Type B pancreatic cell (in vitro differentiated cells): ENCODE data around the gene DERA. TPM values are rescaled to one million over a fixed set of nuclear protein-coding genes. Genes with fewer than 3 reads are reported as not detected.
A peak's percentile ranks its signal among the peaks of the same experiment; 100 is the strongest.

Experiments
- DNase-seq: peaks from one replicate; pipeline ENCODE4 v3.0.0; 2021; ENCODE audit warnings: mixed read lengths; ENCODE audit not compliant: unreplicated experiment; ENCODE audit errors: extremely low spot score
- H3K27ac Mint-ChIP-seq: 2 replicates; pipeline ENCODE4 v1.8.0; 2021; ENCODE audit warnings: mild to moderate bottlenecking, mixed read lengths
- H3K27me3 Mint-ChIP-seq: 2 replicates; pipeline ENCODE4 v1.8.0; 2021; ENCODE audit warnings: mixed read lengths
- H3K36me3 Mint-ChIP-seq: 2 replicates; pipeline ENCODE4 v1.8.0; 2021; ENCODE audit warnings: mixed read lengths
- H3K4me1 Mint-ChIP-seq: one replicate; pipeline ENCODE4 v1.8.0; 2021; ENCODE audit warnings: mixed read lengths; ENCODE audit not compliant: unreplicated experiment
- H3K4me3 Mint-ChIP-seq: 2 replicates; pipeline ENCODE4 v1.8.0; 2021; ENCODE audit warnings: mild to moderate bottlenecking, mixed read lengths
- H3K9me3 Mint-ChIP-seq: 2 replicates; pipeline ENCODE4 v1.8.0; 2021; ENCODE audit warnings: mixed read lengths
- total RNA-seq: library from RNA; stranded (reverse); gene quantifications from 2 replicates; pipeline ENCODE4 v1.2.1, GENCODE V29; 2021; ENCODE audit warnings: low replicate concordance
- TF ChIP-seq, protein P1 (sequence below): fragments of 200-600 bp; sonication (generic); conservative IDR thresholded peaks from 2 replicates; pipeline ENCODE4 v1.5.0; 2021; ENCODE audit warnings: antibody characterized with exemption, mild to moderate bottlenecking

Gene DERA
- total RNA-seq, 1 donor from 2014 or later: 33.9 TPM

DNA sequence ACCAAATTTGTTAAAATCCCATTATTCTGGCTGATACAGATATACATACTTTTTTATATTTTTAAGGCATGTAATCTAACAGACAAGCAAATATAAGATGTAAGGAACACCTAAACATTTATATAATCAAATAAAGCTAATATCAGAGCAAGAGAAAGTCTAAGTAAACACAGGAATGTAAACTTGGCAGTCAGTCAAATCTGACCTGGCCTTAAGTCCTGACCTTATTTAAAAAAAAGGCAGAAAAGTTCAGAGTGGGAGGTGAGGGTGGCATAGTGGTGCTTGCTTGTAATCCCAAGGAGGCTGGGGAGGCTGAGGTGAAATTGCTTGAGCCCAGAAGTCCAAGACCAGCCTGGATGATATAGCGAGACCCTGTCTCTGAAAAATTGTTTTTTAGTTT is 152.6 kb downstream of the DERA start:
- H3K4me1 Mint-ChIP-seq: no peaks in the 10 kb centered on the region
- no peak for DNase-seq
- no peaks in the 10 kb centered on the region for H3K36me3 Mint-ChIP-seq
- no peak overlapping the region for H3K4me3 Mint-ChIP-seq
- no peaks in the 10 kb centered on the region for H3K9me3 Mint-ChIP-seq
- H3K27ac Mint-ChIP-seq: no peak overlapping the region
- TF ChIP-seq, protein P1, sequence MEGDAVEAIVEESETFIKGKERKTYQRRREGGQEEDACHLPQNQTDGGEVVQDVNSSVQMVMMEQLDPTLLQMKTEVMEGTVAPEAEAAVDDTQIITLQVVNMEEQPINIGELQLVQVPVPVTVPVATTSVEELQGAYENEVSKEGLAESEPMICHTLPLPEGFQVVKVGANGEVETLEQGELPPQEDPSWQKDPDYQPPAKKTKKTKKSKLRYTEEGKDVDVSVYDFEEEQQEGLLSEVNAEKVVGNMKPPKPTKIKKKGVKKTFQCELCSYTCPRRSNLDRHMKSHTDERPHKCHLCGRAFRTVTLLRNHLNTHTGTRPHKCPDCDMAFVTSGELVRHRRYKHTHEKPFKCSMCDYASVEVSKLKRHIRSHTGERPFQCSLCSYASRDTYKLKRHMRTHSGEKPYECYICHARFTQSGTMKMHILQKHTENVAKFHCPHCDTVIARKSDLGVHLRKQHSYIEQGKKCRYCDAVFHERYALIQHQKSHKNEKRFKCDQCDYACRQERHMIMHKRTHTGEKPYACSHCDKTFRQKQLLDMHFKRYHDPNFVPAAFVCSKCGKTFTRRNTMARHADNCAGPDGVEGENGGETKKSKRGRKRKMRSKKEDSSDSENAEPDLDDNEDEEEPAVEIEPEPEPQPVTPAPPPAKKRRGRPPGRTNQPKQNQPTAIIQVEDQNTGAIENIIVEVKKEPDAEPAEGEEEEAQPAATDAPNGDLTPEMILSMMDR: no peak
- peaks cover 3% of the 10 kb centered on the region for H3K27me3 Mint-ChIP-seq

- TF ChIP-seq, protein P1: no peak
- Mint-ChIP-seq H3K9me3 (no peaks in the 10 kb centered on the region), H3K4me1 (no peaks in the 10 kb centered on the region), H3K27me3 (peaks cover 6% of the 10 kb centered on the region), H3K27ac (no peak overlapping the region), H3K36me3 (no peaks in the 10 kb centered on the region), H3K4me3 (no peak overlapping the region)
- no peak for DNase-seq
These were observed 159.0 kb downstream of the DERA start for GRCh38 chr12:16070113-16070512.

- Mint-ChIP-seq H3K4me3 (no peak overlapping the region), H3K4me1 (no peaks in the 10 kb centered on the region), H3K36me3 (no peaks in the 10 kb centered on the region), H3K27me3 (peaks cover 6% of the 10 kb centered on the region), H3K9me3 (no peaks in the 10 kb centered on the region), H3K27ac (no peak overlapping the region)
- DNase-seq: no peak
- TF ChIP-seq, protein P1: no peak
These were observed 161.5 kb downstream of the DERA start for GRCh38 chr12:16072678-16073077.

- no peak overlapping the region for H3K4me3 Mint-ChIP-seq
- H3K36me3 Mint-ChIP-seq: no peaks in the 10 kb centered on the region
- H3K4me1 Mint-ChIP-seq: no peaks in the 10 kb centered on the region
- no peak for DNase-seq
- H3K27me3 Mint-ChIP-seq: peaks cover 3% of the 10 kb centered on the region
- no peak overlapping the region for H3K27ac Mint-ChIP-seq
- H3K9me3 Mint-ChIP-seq: no peaks in the 10 kb centered on the region
- TF ChIP-seq, protein P1: no peak
These were observed 163.8 kb downstream of the DERA start for GRCh38 chr12:16074894-16075293.

DNA sequence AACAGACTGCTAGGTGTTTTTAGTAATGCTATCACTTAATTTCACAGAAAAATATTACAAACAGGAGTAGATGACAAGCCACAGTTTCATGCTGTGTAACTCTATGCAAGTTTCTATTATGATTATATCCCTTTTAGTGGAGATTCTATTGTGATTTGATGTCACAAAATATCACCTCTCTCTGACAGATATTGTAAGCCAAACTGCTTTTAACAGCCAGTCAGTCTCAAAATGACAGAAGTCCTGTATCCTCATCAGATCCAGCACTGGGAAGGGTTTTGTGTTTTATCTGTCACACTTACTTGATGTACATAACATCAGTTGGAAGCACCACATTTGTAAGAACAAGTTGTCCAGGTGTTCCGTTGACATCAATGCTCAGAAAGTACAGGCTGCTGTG is 164.8 kb downstream of the DERA start:
- no peak for DNase-seq
- Mint-ChIP-seq H3K4me3 (no peak overlapping the region), H3K27me3 (peaks cover 4% of the 10 kb centered on the region), H3K4me1 (no peaks in the 10 kb centered on the region), H3K27ac (no peak overlapping the region), H3K36me3 (no peaks in the 10 kb centered on the region), H3K9me3 (no peaks in the 10 kb centered on the region)
- TF ChIP-seq, protein P1: no peak

DNA sequence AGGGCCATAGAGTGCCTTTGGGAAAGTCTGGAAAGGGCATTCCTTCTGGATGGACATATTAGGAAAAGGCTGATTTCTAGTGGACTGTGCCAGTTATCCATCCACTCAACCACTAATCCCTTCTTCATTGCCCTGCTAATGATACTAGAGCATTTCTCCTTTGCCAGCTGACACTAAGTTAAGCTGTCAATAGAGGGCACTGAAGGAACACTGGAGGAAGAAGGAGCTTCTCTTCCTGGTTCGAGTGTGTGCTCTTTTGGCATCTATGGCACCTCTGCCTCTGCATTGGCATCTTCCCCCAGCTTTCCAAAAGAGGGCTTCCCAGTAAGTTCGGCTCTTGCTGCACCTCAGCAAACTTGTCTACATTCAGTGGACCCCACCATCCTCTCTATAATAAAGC is 165.4 kb downstream of the DERA start:
- no peaks in the 10 kb centered on the region for H3K4me1 Mint-ChIP-seq
- no peak for DNase-seq
- no peak overlapping the region for H3K27ac Mint-ChIP-seq
- no peaks in the 10 kb centered on the region for H3K9me3 Mint-ChIP-seq
- TF ChIP-seq, protein P1: peak; percentile 45
- H3K36me3 Mint-ChIP-seq: no peaks in the 10 kb centered on the region
- no peak overlapping the region for H3K4me3 Mint-ChIP-seq
- H3K27me3 Mint-ChIP-seq: peaks cover 6% of the 10 kb centered on the region
